Activated CD4-positive, alpha-beta T cell treated with anti-CD3 and anti-CD28 coated beads for 4 hours (primary cell): ENCODE results near the gene ZKSCAN2.

Experiments
- DNase-seq, 2 donors: peaks; one replicate each; pipeline ENCODE4 v3.0.0-alpha.2; 2020

The ZKSCAN2 gene

GRCh38 chr16:25222959-25223358, 34.7 kb downstream of the ZKSCAN2 start:
- DNase-seq: no peak

DNA sequence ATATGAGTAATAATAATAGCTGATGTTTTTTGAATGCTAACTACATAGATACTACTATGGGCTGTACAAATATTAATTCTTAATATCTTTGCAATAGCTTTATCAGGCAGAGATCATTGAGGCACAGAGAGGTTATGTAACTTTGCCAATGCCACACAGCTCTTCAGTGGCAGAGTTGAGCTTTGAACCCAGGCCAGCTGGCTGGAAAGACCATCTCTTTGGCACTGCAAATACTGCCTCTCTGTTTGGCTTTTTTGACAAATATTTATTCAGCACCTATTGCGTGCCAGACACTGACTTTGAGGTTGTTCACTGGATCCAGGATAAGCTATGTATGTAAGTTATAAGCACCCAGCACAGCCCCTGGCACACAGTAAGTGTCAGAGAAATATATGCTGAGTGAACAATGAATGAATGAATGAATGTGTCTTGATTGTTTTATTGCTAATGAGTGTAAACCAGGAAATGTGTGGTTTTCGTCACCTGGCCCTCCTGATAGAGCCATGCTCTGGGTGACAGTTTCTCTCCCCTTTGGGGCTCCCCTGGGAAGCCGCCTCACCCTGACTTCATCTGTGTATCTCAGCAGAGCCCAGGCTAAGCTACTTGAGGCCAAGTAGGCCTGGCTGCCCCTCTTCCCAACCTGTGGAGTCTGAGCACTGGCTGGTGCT, 38.4 kb downstream of the ZKSCAN2 start:
- DNase-seq: no peak

DNA sequence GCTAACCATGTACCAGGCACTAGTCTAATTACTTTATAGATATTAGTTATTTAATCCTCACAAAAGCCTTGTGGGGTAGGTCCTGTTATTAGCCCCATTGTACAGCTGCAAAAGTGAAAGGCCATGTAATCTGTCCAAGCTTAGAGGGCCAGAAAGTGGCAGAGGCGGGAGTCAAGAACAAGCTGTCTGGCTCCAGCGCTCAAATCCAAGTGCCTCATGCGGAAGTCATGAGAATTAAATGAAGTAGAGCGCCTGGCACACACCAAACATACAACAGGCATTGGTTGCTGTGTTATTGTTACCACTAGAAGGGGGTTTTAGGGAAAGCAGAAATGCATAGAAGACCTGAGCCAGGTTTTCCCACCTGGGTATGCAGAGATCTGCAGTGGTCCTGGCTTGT, 39.7 kb downstream of the ZKSCAN2 start:
- no peak for DNase-seq

GRCh38 chr16:25217112-25217511, 40.5 kb downstream of the ZKSCAN2 start:
- DNase-seq: no peak

DNA sequence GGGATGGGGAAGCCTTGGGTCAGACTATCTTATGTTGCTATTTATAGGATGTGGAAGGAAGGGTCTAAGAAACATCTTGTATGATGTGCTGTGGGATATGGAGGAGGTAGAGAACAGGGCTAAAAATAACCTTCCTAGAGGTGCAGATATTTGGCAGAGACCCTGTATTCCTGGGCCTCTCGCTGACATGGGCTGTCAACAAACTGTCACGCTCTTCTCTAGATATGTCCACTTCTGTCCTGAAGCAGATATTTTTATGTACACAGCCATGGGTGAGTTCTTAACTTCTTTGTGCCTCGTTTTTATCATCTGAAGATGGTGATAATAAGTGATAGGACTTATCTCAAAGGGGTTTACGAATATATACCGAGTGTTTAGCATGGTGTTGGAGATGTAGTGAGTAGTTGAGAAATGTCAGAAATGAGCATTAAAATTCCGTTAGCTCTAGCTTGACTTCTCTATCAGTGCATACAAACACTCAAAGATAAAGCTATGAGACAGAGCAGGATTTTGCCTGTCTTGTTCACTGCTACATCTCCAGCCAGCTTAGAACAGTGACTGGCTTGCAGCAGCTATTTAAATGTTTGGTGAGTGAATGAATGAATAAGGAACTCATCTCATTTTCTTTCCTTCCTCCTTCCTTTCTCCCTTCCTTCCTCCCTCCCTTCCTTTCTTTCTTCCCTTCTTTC, 43.8 kb downstream of the ZKSCAN2 start:
- DNase-seq: no peak

- DNase-seq: no peak
These were observed 45.0 kb downstream of the ZKSCAN2 start for GRCh38 chr16:25212636-25213035.

DNA sequence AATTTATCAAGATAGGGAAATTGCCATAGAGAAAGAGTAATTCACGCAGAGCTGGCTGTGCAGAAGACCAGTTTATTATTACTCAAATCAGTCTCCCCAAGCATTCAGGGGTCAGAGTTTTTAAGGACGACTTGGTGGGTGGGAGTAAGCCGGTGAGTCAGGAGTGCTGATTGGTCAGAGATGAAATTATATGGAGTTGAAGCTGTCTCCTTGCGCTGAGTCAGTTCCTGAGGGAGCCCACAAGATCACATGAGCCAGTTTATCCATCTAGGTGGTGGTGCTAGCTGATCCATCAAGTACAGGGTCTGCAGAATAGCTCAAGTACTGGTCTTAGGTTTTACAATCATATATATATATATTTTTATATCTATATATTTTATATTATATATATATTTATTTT, 46.9 kb downstream of the ZKSCAN2 start:
- no peak for DNase-seq

DNA sequence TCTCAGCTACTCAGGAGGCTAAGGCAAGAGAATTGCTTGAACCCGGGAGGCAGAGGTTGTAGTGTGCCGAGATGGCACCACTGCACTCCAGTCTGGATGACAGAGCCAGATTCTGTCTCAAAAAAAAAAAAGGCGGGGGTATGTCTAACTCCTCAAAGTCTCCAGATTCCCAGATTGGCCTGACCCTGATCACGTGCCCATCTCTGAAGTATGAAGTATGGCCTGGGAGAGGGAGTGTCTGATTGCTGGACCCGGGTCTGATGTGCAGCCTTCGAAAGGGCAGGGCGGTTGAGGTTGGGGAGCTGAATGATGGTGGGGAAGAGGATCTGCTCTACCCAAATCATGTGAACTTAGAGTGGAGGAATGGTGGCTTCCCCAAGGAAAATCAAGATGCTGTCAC, 58.2 kb downstream of the ZKSCAN2 start:
- DNase-seq: no peak

GRCh38 chr16:25198021-25198420, 59.6 kb downstream of the ZKSCAN2 start:
- no peak for DNase-seq

DNA sequence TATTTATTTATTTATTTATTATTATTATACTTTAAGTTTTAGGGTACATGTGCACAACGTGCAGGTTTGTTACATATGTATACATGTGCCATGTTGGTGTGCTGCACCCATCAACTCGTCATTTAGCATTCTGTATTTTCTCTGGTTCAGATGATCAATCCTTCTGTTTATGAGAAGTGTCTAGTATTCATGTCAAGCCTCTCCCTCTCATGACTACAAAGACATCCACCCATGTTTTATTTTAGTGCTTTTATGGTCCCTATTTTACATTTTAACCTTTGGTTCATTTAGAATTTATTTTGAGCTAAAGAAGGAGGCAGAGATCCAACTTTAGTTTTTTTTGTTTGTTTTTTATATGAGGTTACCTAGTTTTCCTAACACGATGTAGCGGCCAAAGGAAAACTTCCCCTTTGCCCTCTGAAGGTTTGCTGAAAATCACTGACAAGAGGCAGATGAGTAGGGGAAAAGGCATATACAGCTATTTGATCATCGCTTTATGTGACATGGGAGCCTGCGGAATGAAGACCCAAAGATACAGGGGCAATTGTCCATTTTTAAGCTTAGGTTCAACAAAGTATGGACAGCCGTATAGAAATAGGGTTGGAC, 63.3 kb downstream of the ZKSCAN2 start:
- DNase-seq: no peak

- DNase-seq: no peak
These were observed 65.5 kb downstream of the ZKSCAN2 start for GRCh38 chr16:25192096-25192495.

DNA sequence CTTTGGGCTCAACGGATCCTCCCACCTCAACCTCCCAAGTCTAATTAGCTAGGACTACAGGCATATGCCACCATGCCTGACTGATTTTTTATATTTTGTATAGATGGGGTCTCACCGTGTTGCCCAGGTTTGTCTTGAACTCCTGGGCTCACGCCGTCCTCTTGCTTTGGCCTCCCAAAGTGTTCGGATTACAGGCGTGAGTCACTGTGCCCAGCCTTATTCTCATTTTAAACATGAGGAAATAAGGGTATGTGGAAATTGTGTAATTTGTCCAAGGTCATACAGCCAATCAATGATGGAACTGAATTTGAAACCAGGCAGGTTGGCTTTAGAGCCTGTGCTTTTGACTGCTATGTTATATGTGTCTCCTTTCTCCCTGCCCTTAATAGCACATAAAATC, 68.3 kb downstream of the ZKSCAN2 start:
- no peak for DNase-seq

DNA sequence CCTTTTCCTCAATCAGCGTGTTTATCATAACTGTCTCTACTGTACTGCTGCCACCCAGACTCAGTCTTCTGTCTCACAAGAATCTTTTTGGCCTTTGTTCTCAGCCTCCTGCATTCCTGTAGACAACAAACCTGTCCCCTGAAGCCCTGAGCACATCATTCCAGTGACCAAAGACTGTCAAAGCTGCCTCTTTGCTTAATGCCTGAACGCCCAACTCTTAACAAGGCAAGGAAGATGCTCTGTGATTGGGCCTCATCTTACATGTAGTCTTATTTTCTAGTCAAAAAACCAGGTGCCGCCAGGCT, 70.2 kb downstream of the ZKSCAN2 start:
- no peak for DNase-seq
